Neutrophil (primary cell): ENCODE measurements around the gene PODXL2.
"Not testable (repeated sequence)": the region's sequence is repeated elsewhere in the genome, so short reads cannot be mapped to it uniquely, and the experiment has no call there.

Experiments
- H3K27ac ChIP-seq: fragments of 200-600 bp; sonication (generic); 2 replicates; pipeline ENCODE4 v1.5.1; 2016; ENCODE audit warnings: mild to moderate bottlenecking, moderate library complexity
- H3K27me3 ChIP-seq: fragments of 200-600 bp; sonication (generic); 2 replicates; pipeline ENCODE4 v1.6.0; 2016; ENCODE audit warnings: mild to moderate bottlenecking
- H3K36me3 ChIP-seq: fragments of 200-600 bp; sonication (generic); 2 replicates; pipeline ENCODE4 v1.5.1; 2017
- H3K4me1 ChIP-seq, 2 experiments: fragments of 200-600 bp in 1 of 2; sonication (generic) in 1 of 2; 1 replicate in 1 of 2; 2 replicates in 1 of 2; pipeline versions ENCODE4 v1.5.1 to v1.6.1; 2013 to 2016; ENCODE audit warnings: low read depth in 1 of 2, low read length in 1 of 2, mild to moderate bottlenecking in 1 of 2, moderate library complexity in 1 of 2; ENCODE audit not compliant: control insufficient read depth in 1 of 2, insufficient read depth in 1 of 2
- H3K4me3 ChIP-seq, 2 experiments: fragments of 200-600 bp in 1 of 2; sonication (generic) in 1 of 2; 1 replicate in 1 of 2; 2 replicates in 1 of 2; pipeline ENCODE4 v1.5.1; 2013 to 2016; ENCODE audit warnings: low read depth in 1 of 2, low read length in 1 of 2, mild to moderate bottlenecking in 1 of 2, moderate library complexity in 1 of 2
- H3K9me3 ChIP-seq: fragments of 200-600 bp; sonication (generic); 2 replicates; pipeline ENCODE4 v1.5.1; 2016
- TF ChIP-seq, protein P1 (sequence below): fragments of 200-600 bp; sonication (generic); IDR thresholded peaks from 2 replicates; pipeline ENCODE4 v1.5.1; 2016; ENCODE audit warnings: antibody characterized with exemption

The PODXL2 gene

DNA sequence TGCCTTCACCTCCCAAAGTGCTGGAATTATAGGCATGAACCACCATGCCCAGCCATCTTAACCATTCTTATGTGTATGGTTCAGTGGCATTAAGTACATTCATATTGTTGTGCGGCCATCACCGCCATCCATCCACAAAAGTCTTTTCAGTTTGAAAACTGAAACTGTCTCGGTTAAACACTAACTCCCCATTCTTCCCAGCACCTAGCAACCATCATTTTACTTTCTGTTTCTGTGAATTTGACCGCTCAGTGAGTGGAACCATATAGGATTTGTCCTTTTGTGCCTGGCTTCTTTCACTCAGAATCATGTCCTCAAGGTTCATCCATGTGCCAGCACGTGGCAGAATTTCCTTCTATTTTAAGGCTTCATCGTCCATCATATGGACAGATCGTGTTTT lies 24.9 kb upstream of the PODXL2 start:
- Histone ChIP-seq H3K4me3 (no peak overlapping the region), H3K9me3 (no peaks in the 10 kb centered on the region), H3K4me1 (peaks cover 4 to 7% of the 10 kb centered on the region in 2 experiments), H3K36me3 (peaks cover 11% of the 10 kb centered on the region), H3K27me3 (no peaks in the 10 kb centered on the region), H3K27ac (no peak overlapping the region)
- TF ChIP-seq, protein P1, sequence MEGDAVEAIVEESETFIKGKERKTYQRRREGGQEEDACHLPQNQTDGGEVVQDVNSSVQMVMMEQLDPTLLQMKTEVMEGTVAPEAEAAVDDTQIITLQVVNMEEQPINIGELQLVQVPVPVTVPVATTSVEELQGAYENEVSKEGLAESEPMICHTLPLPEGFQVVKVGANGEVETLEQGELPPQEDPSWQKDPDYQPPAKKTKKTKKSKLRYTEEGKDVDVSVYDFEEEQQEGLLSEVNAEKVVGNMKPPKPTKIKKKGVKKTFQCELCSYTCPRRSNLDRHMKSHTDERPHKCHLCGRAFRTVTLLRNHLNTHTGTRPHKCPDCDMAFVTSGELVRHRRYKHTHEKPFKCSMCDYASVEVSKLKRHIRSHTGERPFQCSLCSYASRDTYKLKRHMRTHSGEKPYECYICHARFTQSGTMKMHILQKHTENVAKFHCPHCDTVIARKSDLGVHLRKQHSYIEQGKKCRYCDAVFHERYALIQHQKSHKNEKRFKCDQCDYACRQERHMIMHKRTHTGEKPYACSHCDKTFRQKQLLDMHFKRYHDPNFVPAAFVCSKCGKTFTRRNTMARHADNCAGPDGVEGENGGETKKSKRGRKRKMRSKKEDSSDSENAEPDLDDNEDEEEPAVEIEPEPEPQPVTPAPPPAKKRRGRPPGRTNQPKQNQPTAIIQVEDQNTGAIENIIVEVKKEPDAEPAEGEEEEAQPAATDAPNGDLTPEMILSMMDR: no peak

DNA sequence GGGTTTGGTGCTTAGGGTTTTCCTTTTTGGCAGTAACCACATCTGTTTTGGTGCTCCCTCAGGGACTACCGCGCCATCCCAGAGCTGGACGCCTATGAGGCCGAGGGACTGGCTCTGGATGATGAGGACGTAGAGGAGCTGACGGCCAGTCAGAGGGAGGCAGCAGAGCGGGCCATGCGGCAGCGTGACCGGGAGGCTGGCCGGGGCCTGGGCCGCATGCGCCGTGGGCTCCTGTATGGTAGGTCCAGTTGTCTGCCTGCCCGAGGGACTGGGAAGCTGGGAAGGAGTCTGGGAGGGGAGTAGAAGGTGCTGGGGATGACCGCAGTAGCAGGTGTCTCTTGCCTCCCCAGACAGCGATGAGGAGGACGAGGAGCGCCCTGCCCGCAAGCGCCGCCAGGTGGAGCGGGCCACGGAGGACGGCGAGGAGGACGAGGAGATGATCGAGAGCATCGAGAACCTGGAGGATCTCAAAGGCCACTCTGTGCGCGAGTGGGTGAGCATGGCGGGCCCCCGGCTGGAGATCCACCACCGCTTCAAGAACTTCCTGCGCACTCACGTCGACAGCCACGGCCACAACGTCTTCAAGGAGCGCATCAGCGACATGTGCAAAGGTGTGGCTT lies 24.3 kb upstream of the PODXL2 start:
- no peaks in the 10 kb centered on the region for H3K27me3 ChIP-seq
- H3K36me3 ChIP-seq: peaks cover 11% of the 10 kb centered on the region
- H3K4me3 ChIP-seq: no peak overlapping the region
- peaks cover 10 to 11% of the 10 kb centered on the region in 2 experiments for H3K4me1 ChIP-seq
- H3K9me3 ChIP-seq: no peaks in the 10 kb centered on the region
- H3K27ac ChIP-seq: no peak overlapping the region
- TF ChIP-seq, protein P1: no peak

- H3K36me3 ChIP-seq: peaks cover 11% of the 10 kb centered on the region
- not testable (repeated sequence) for H3K27ac ChIP-seq, H3K4me3 ChIP-seq, H3K9me3 ChIP-seq, H3K27me3 ChIP-seq
- peaks cover 16% of the 10 kb centered on the region in 2 experiments for H3K4me1 ChIP-seq
Observed at GRCh38 chr3:127605547-127605946, 23.4 kb upstream of the PODXL2 start.

- TF ChIP-seq, protein P1: no peak
- H3K9me3 ChIP-seq: no peaks in the 10 kb centered on the region
- peaks cover 16% of the 10 kb centered on the region in 2 experiments for H3K4me1 ChIP-seq
- H3K4me3 ChIP-seq: no peak overlapping the region
- H3K36me3 ChIP-seq: peaks cover 11% of the 10 kb centered on the region
- no peak overlapping the region for H3K27ac ChIP-seq
- H3K27me3 ChIP-seq: no peaks in the 10 kb centered on the region
Observed at GRCh38 chr3:127606086-127606805, 22.7 kb upstream of the PODXL2 start.

- peaks cover 16% of the 10 kb centered on the region in 2 experiments for H3K4me1 ChIP-seq
- H3K27me3 ChIP-seq: no peaks in the 10 kb centered on the region
- peaks cover 11% of the 10 kb centered on the region for H3K36me3 ChIP-seq
- no peaks in the 10 kb centered on the region for H3K9me3 ChIP-seq
- H3K4me3 ChIP-seq: no peak overlapping the region
- TF ChIP-seq, protein P1: no peak
- H3K27ac ChIP-seq: no peak overlapping the region
Observed at GRCh38 chr3:127606981-127607595, 21.9 kb upstream of the PODXL2 start.
